ENCODE data around the gene IPO13.

Gene IPO13

GRCh38 chr1:43904660-43905551, 41.8 kb upstream of the IPO13 start:
- DNase-seq (ENCODE audit: low read depth in 2 of 2) = no peak
- no peak overlapping the region for H3K4me3 ChIP-seq (replicated peaks in 1 of 2; ENCODE audit: low read depth in 2 of 2, low read length in 2 of 2)
- TF ChIP-seq CTCF (IDR thresholded peaks at IDR 0.05; ENCODE audit: low read depth, low read length) = no peak

GRCh38 chr1:43908226-43908625, 38.5 kb upstream of the IPO13 start:
- no peak for TF ChIP-seq CTCF (IDR thresholded peaks at IDR 0.05; ENCODE audit: low read depth, low read length)
- H3K4me3 ChIP-seq (replicated peaks in 1 of 2; ENCODE audit: low read depth in 2 of 2, low read length in 2 of 2) = no peak overlapping the region

GRCh38 chr1:43908858-43909257, 37.9 kb upstream of the IPO13 start:
- no peak for TF ChIP-seq CTCF (IDR thresholded peaks at IDR 0.05; ENCODE audit: low read depth, low read length)
- no peak overlapping the region for H3K4me3 ChIP-seq (replicated peaks in 1 of 2; ENCODE audit: low read depth in 2 of 2, low read length in 2 of 2)
- DNase-seq (ENCODE audit: low read depth in 2 of 2) = no peak

More at GRCh38 chr1:43908226-43908625, 38.5 kb upstream of the IPO13 start:
- DNase-seq (ENCODE audit: low read depth in 2 of 2) = no peak

- no peak for DNase-seq (ENCODE audit: low read depth in 2 of 2)
- no peak for TF ChIP-seq CTCF (IDR thresholded peaks at IDR 0.05; ENCODE audit: low read depth, low read length)
- no peak overlapping the region for H3K4me3 ChIP-seq (replicated peaks in 1 of 2; ENCODE audit: low read depth in 2 of 2, low read length in 2 of 2)
Observed at GRCh38 chr1:43910343-43910742, 36.4 kb upstream of the IPO13 start.

- no peak overlapping the region for H3K4me3 ChIP-seq (replicated peaks in 1 of 2; ENCODE audit: low read depth in 2 of 2, low read length in 2 of 2)
- no peak for TF ChIP-seq CTCF (IDR thresholded peaks at IDR 0.05; ENCODE audit: low read depth, low read length)
- peak; percentile 49 to 54 for DNase-seq (ENCODE audit: low read depth in 2 of 2)
Observed at GRCh38 chr1:43912607-43913006, 34.1 kb upstream of the IPO13 start.

GRCh38 chr1:43913051-43913501, 33.7 kb upstream of the IPO13 start:
- no peak overlapping the region for H3K4me3 ChIP-seq (replicated peaks in 1 of 2; ENCODE audit: low read depth in 2 of 2, low read length in 2 of 2)
- DNase-seq (ENCODE audit: low read depth in 2 of 2) = no peak
- no peak for TF ChIP-seq CTCF (IDR thresholded peaks at IDR 0.05; ENCODE audit: low read depth, low read length)
